HepG2 (cell line): ENCODE data around the gene BARX1.

Experiments
- CTCF ChIP-seq: sonication (generic); formaldehyde crosslinking; IDR thresholded peaks from 2 replicates; pipeline ENCODE4 v1.5.0; 2020; ENCODE audit warnings: mild to moderate bottlenecking, missing genetic modification reagents, moderate library complexity
- HBP1 ChIP-seq: IDR thresholded peaks from 2 replicates; pipeline ENCODE4 v1.6.1; 2016; ENCODE audit warnings: low read depth, control low read depth
- MTA3 ChIP-seq: sonication (generic); formaldehyde crosslinking; IDR thresholded peaks from 2 replicates; pipeline ENCODE4 v1.4.0; 2020; ENCODE audit warnings: missing genetic modification reagents
- NFE2L1 ChIP-seq: sonication (generic); formaldehyde crosslinking; IDR thresholded peaks from 2 replicates; pipeline ENCODE4 v1.4.0; 2020; ENCODE audit warnings: missing genetic modification reagents, mild to moderate bottlenecking, borderline replicate concordance
- POLR2AphosphoS5 ChIP-seq: IDR thresholded peaks from 2 replicates; pipeline ENCODE4 v1.6.1; 2012; ENCODE audit warnings: low read depth, low read length
- PTBP1 ChIP-seq: fragments of 200-400 bp; formaldehyde crosslinking; IDR thresholded peaks from 2 replicates; pipeline ENCODE4 v1.6.1; 2018; ENCODE audit warnings: low read length, low read depth; ENCODE audit not compliant: poor library complexity, severe bottlenecking
- RARG ChIP-seq: sonication (generic); formaldehyde crosslinking; IDR thresholded peaks from 2 replicates; pipeline ENCODE4 v1.4.0; 2020; ENCODE audit warnings: low read depth, mild to moderate bottlenecking, missing genetic modification reagents
- RNF2 ChIP-seq: fragments of 450-650 bp; conservative IDR thresholded peaks from 2 replicates; pipeline ENCODE4 v1.6.1; 2016; ENCODE audit warnings: low read depth
- USF2 ChIP-seq, 2 experiments: sonication (generic) in 1 of 2; formaldehyde crosslinking in 1 of 2; IDR thresholded peaks; 2 replicates each; pipeline versions ENCODE4 v1.5.1 to v1.6.1; 2011 to 2020; ENCODE audit warnings: borderline replicate concordance in 1 of 2, low read depth in 1 of 2, low read length in 1 of 2, mild to moderate bottlenecking in 1 of 2, missing genetic modification reagents in 1 of 2, moderate library complexity in 1 of 2
- ZBTB3 ChIP-seq: sonication (generic); formaldehyde crosslinking; IDR thresholded peaks from 2 replicates; pipeline ENCODE4 v1.4.0; 2020; ENCODE audit warnings: low read depth, mild to moderate bottlenecking, moderate library complexity, missing genetic modification reagents, borderline replicate concordance
- ZC3H4 ChIP-seq: sonication (generic); formaldehyde crosslinking; IDR thresholded peaks from 2 replicates; pipeline ENCODE4 v1.4.0; 2020; ENCODE audit warnings: missing genetic modification reagents, borderline replicate concordance
- ZNF331 ChIP-seq: sonication (generic); formaldehyde crosslinking; IDR thresholded peaks from 2 replicates; pipeline ENCODE4 v1.4.0; 2020; ENCODE audit warnings: missing genetic modification reagents
- ZNF382 ChIP-seq: sonication (generic); formaldehyde crosslinking; IDR thresholded peaks from 2 replicates; pipeline ENCODE4 v1.5.0; 2020; ENCODE audit warnings: missing genetic modification reagents, mild to moderate bottlenecking, borderline replicate concordance
- ZNF501 ChIP-seq: sonication (generic); formaldehyde crosslinking; IDR thresholded peaks from 2 replicates; pipeline ENCODE4 v1.5.1; 2020; ENCODE audit warnings: mild to moderate bottlenecking, moderate library complexity, missing genetic modification reagents

- TF ChIP-seq MTA3 (CRISPR knock-in tag) (no peak), POLR2AphosphoS5 (no peak), PTBP1 (no peak), RARG (CRISPR knock-in tag) (no peak), RNF2 (no peak), CTCF (CRISPR knock-in tag) (no peak), ZNF382 (no peak), NFE2L1 (no peak), ZC3H4 (CRISPR knock-in tag) (no peak), ZNF501 (CRISPR knock-in tag) (no peak), ZNF331 (CRISPR knock-in tag) (no peak), ZBTB3 (CRISPR knock-in tag) (no peak), USF2 (IDR thresholded peaks at IDR 0.05; ENCODE audit: low read depth, low read length) (no peak), USF2 (CRISPR knock-in tag; IDR thresholded peaks at IDR 0.05; ENCODE audit: borderline replicate concordance) (no peak), HBP1 (no peak)
These were observed 9.5 kb downstream of the BARX1 start for GRCh38 chr9:93945400-93946337.
